B cell (primary cell): Measurements from ENCODE around the gene MPIG6B. TPM values are rescaled to one million over a fixed set of nuclear protein-coding genes. Genes with fewer than 3 reads are reported as not detected.

Experiments
- ATAC-seq: fragments of 200-7000 bp; cut with Tn5 transposase; one replicate; pipeline ENCODE4 v1.10.0; 2021; ENCODE audit warnings: low read depth, mild to moderate bottlenecking, moderate number of reproducible peaks, moderate library complexity
- CTCF ChIA-PET: fragments of 350-600 bp; sonication (Branson Sonifier 250); formaldehyde crosslinking; loops from one replicate; lab custom pipeline; 2021; ENCODE audit warnings: antibody characterized with exemption, inconsistent platforms; lab: Charles Lee
- POLR2A ChIA-PET: fragments of 350-600 bp; sonication (Branson Sonifier 250); formaldehyde crosslinking; loops from one replicate; lab custom pipeline; 2021; ENCODE audit warnings: antibody characterized with exemption; lab: Charles Lee
- DNase-seq: peaks from one replicate; pipeline ENCODE4 v3.0.0; 2013
- H2AFZ ChIP-seq: 2 replicates; pipeline ENCODE4 v1.6.1; 2012; ENCODE audit warnings: mild to moderate bottlenecking, low read depth, low read length; ENCODE audit not compliant: insufficient read depth, poor library complexity, severe bottlenecking
- H3K27ac ChIP-seq, 2 donors: 1 replicate in 1 of 2; 2 replicates in 1 of 2; pipeline ENCODE4 v1.5.1; 2012 to 2013; ENCODE audit warnings: low read length in 2 of 2, mild to moderate bottlenecking in 2 of 2, moderate library complexity in 1 of 2
- H3K27me3 ChIP-seq, 4 experiments: fragments of 200-600 bp in 1 of 4; sonication (generic) in 1 of 4; replicated peaks in 1 of 4; 1 replicate in 2 of 4; 2 replicates in 2 of 4; pipeline versions ENCODE4 v1.6.1 to v1.7.0; 2013 to 2016; ENCODE audit warnings: low read length in 3 of 4, mild to moderate bottlenecking in 2 of 4, mixed read lengths in 1 of 4, moderate library complexity in 1 of 4; ENCODE audit not compliant: insufficient read depth in 4 of 4, control insufficient read depth in 3 of 4; ENCODE audit errors: control extremely low read depth in 1 of 4
- H3K36me3 ChIP-seq, 2 experiments: replicated peaks in 1 of 2; 1 replicate in 1 of 2; 2 replicates in 1 of 2; pipeline versions ENCODE4 v1.6.1 to v1.7.1; 2013; ENCODE audit warnings: low read length in 1 of 2; ENCODE audit not compliant: insufficient read depth in 2 of 2, control insufficient read depth in 1 of 2; ENCODE audit errors: control extremely low read depth in 1 of 2, extremely low read depth in 1 of 2
- H3K4me1 ChIP-seq, 2 donors: fragments of 200-600 bp in 1 of 2; sonication (generic) in 1 of 2; 1 replicate in 1 of 2; 2 replicates in 1 of 2; pipeline versions ENCODE4 v1.5.1 to v1.6.1; 2013 to 2017; ENCODE audit warnings: low read length in 2 of 2; ENCODE audit not compliant: control insufficient read depth in 2 of 2, insufficient read depth in 2 of 2
- H3K4me2 ChIP-seq: replicated peaks from 2 replicates; pipeline ENCODE3; 2012; ENCODE audit warnings: mild to moderate bottlenecking, low read depth, low read length; ENCODE audit not compliant: poor library complexity, severe bottlenecking
- H3K4me3 ChIP-seq, 5 experiments: fragments of 200-600 bp in 1 of 5; sonication (generic) in 1 of 5; 1 replicate in 3 of 5; 2 replicates in 2 of 5; pipeline versions ENCODE4 v1.5.1 to v1.7.0; 2011 to 2016; ENCODE audit warnings: low read length in 4 of 5, mild to moderate bottlenecking in 4 of 5, low read depth in 2 of 5, control low read depth in 1 of 5, moderate library complexity in 1 of 5; ENCODE audit not compliant: insufficient read depth in 1 of 5; ENCODE audit errors: control extremely low read depth in 1 of 5, extremely low read depth in 1 of 5
- H3K79me2 ChIP-seq: fragments of 200-600 bp; sonication (generic); one replicate; pipeline ENCODE4 v1.6.0; 2016; ENCODE audit warnings: low read length; ENCODE audit not compliant: control insufficient read depth, insufficient read depth
- H3K9ac ChIP-seq: fragments of 200-600 bp; sonication (generic); 2 replicates; pipeline ENCODE4 v1.6.1; 2017; ENCODE audit warnings: mild to moderate bottlenecking, low read length, moderate library complexity
- H3K9me3 ChIP-seq, 3 donors: one replicate each; pipeline versions ENCODE4 v1.6.1 to v1.7.1; 2013; ENCODE audit warnings: low read length in 2 of 3; ENCODE audit not compliant: control insufficient read depth in 2 of 3, insufficient read depth in 1 of 3; ENCODE audit errors: control extremely low read depth in 1 of 3
- H4K20me1 ChIP-seq: 2 replicates; pipeline ENCODE4 v1.6.0; 2012; ENCODE audit warnings: mild to moderate bottlenecking, low read length; ENCODE audit not compliant: insufficient read depth, control insufficient read depth, poor library complexity, severe bottlenecking
- H3K27ac Mint-ChIP-seq: one replicate; pipeline ENCODE4 v1.8.0; 2021; ENCODE audit warnings: mixed read lengths
- H3K27me3 Mint-ChIP-seq: one replicate; pipeline ENCODE4 v1.8.0; 2021; ENCODE audit warnings: mixed read lengths
- H3K4me1 Mint-ChIP-seq: one replicate; pipeline ENCODE4 v1.8.0; 2021; ENCODE audit warnings: mixed read lengths
- H3K4me3 Mint-ChIP-seq: one replicate; pipeline ENCODE4 v1.8.0; 2021; ENCODE audit warnings: mixed read lengths
- H3K9me3 Mint-ChIP-seq: one replicate; pipeline ENCODE4 v1.8.0; 2022; ENCODE audit warnings: mixed read lengths; ENCODE audit not compliant: insufficient read depth
- EZH2 ChIP-seq: IDR thresholded peaks from 2 replicates; pipeline ENCODE4 v1.6.1; 2012; ENCODE audit warnings: borderline replicate concordance, low read depth, mild to moderate bottlenecking, moderate library complexity, low read length; ENCODE audit not compliant: insufficient read depth, poor library complexity, severe bottlenecking
- WGBS: methylation state at CpG from one replicate; pipeline ENCODE4 v1.1.5; 2013; ENCODE audit warnings: missing lambda C conversion rate; ENCODE audit not compliant: insufficient coverage; 5-methylcytosine and 5-hydroxymethylcytosine counted together
- intact Hi-C: fragments of 100-400 bp; cut with micrococcal nuclease; formaldehyde crosslinking; loops from one replicate; pipeline ENCODE4 v1.10.0; 2022
- polyA plus RNA-seq: library from polyadenylated mRNA; depleted of rRNA; stranded (reverse); fragments of >200 nt; gene quantifications from 2 replicates; pipeline ENCODE4 v1.2.3, GENCODE V29; 2012
- total RNA-seq, 2 donors: library from RNA; stranded (reverse); fragments of 120-200 nt in 1 of 2; gene quantifications; 1 replicate in 1 of 2; 2 replicates in 1 of 2; pipeline versions ENCODE4 v1.2.3 to v1.2.4, GENCODE V29; 2013 to 2022
- TF ChIP-seq, protein P1 (sequence below): fragments of 200-600 bp; IDR thresholded peaks from one replicate; pipeline ENCODE4 v1.8.0; 2022; ENCODE audit warnings: antibody characterized with exemption, mild to moderate bottlenecking

Gene MPIG6B
- total and polyA plus RNA-seq, 2 donors (not counting 1 experiment from before 2014, with no cell fraction given), result 0.54 to 1.6 TPM

GRCh38 chr6:31723980-31724691 lies 963 bp downstream of the MPIG6B start:
- WGBS, result 92% methylated on average over 24 of the region's 25 CpGs
- Histone ChIP-seq H3K36me3 (peaks cover 0 to 18% of the 10 kb centered on the region in 2 experiments), H4K20me1 (no peaks in the 10 kb centered on the region), H3K9ac (no peak overlapping the region), H3K27me3 (no peaks in the 10 kb centered on the region), H3K4me2 (peak overlapping the region; percentile 58), H3K79me2 (peaks cover 13% of the 10 kb centered on the region), H3K9me3 (no peaks in the 10 kb centered on the region), H2AFZ (no peak overlapping the region), H3K27ac (no peak overlapping the region), H3K4me1 (peaks cover 38 to 46% of the 10 kb centered on the region in 2 donors), H3K4me3 (peak overlapping the region in 1 of 5 experiments; percentile 12)
- no peak for DNase-seq
- H3K27me3 Mint-ChIP-seq, result no peaks in the 10 kb centered on the region
- H3K9me3 Mint-ChIP-seq, result no peaks in the 10 kb centered on the region
- CTCF ChIA-PET, result interaction anchor here (1.0 to 1.9 kb wide), 2 partner anchors 9 to 140 kb away, joined by 3 to 4 read pairs; partner anchors contain the start of gene LY6G6D
- H3K4me1 Mint-ChIP-seq, result peaks cover 53% of the 10 kb centered on the region
- H3K27ac Mint-ChIP-seq, result peak overlapping the region; percentile 29
- ATAC-seq, result no peak
- H3K4me3 Mint-ChIP-seq, result no peak overlapping the region
- intact Hi-C loops, result no loop called here
- POLR2A ChIA-PET, result interaction anchor here (0.5 to 1.5 kb wide), 5 partner anchors 14 to 162 kb away, joined by 3 to 8 read pairs (median 4); no protein-coding TSS in a partner anchor
- no peak for TF ChIP-seq EZH2
- TF ChIP-seq, protein P1, sequence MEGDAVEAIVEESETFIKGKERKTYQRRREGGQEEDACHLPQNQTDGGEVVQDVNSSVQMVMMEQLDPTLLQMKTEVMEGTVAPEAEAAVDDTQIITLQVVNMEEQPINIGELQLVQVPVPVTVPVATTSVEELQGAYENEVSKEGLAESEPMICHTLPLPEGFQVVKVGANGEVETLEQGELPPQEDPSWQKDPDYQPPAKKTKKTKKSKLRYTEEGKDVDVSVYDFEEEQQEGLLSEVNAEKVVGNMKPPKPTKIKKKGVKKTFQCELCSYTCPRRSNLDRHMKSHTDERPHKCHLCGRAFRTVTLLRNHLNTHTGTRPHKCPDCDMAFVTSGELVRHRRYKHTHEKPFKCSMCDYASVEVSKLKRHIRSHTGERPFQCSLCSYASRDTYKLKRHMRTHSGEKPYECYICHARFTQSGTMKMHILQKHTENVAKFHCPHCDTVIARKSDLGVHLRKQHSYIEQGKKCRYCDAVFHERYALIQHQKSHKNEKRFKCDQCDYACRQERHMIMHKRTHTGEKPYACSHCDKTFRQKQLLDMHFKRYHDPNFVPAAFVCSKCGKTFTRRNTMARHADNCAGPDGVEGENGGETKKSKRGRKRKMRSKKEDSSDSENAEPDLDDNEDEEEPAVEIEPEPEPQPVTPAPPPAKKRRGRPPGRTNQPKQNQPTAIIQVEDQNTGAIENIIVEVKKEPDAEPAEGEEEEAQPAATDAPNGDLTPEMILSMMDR, result no peak
